GM23338 (cell line): Measurements from ENCODE around the gene CD59. TPM values are rescaled to one million over a fixed set of nuclear protein-coding genes. Genes with fewer than 3 reads are reported as not detected.

Source experiments
- ATAC-seq: fragments of 200-7000 bp; cut with Tn5 transposase; 3 replicates; pipeline ENCODE4 v1.9.1; 2020
- DNase-seq: peaks from one replicate; pipeline ENCODE4 v3.0.0-alpha.2; 2015; ENCODE audit warnings: low spot score
- H2AFZ ChIP-seq: fragments of 200-600 bp; sonication (generic); 2 replicates; pipeline ENCODE4 v1.8.0; 2016; ENCODE audit warnings: antibody characterized with exemption, mild to moderate bottlenecking, moderate library complexity
- H3F3A ChIP-seq: fragments of 200-600 bp; sonication (generic); replicated peaks from 2 replicates; pipeline ENCODE4 v1.8.0; 2017; ENCODE audit warnings: antibody characterized with exemption, mixed run types, low read depth
- H3K27ac ChIP-seq: fragments of 200-600 bp; sonication (generic); 2 replicates; pipeline ENCODE4 v1.6.1; 2016; ENCODE audit warnings: low read depth
- H3K27me3 ChIP-seq: fragments of 200-600 bp; sonication (generic); 2 replicates; pipeline ENCODE4 v1.8.0; 2016; ENCODE audit warnings: mild to moderate bottlenecking, mixed run types, moderate library complexity; ENCODE audit not compliant: insufficient read depth
- H3K36me3 ChIP-seq: fragments of 200-600 bp; sonication (generic); 2 replicates; pipeline ENCODE4 v1.8.0; 2016; ENCODE audit warnings: mild to moderate bottlenecking; ENCODE audit not compliant: insufficient read depth
- H3K4me1 ChIP-seq: fragments of 200-600 bp; sonication (generic); 2 replicates; pipeline ENCODE4 v1.8.0; 2016; ENCODE audit warnings: mild to moderate bottlenecking, moderate library complexity; ENCODE audit not compliant: insufficient read depth
- H3K4me2 ChIP-seq: fragments of 200-600 bp; sonication (generic); 2 replicates; pipeline ENCODE4 v1.7.1; 2017; ENCODE audit warnings: mixed run types
- H3K4me3 ChIP-seq: fragments of 200-600 bp; sonication (generic); 2 replicates; pipeline ENCODE4 v1.6.1; 2016; ENCODE audit warnings: mixed run types
- H3K79me2 ChIP-seq: fragments of 200-600 bp; sonication (generic); replicated peaks from 2 replicates; pipeline ENCODE4 v1.8.0; 2017; ENCODE audit warnings: mild to moderate bottlenecking; ENCODE audit not compliant: insufficient read depth
- H3K9me2 ChIP-seq: fragments of 200-600 bp; sonication (generic); 2 replicates; pipeline ENCODE4 v1.8.0; 2017; ENCODE audit not compliant: insufficient read depth
- H4K20me1 ChIP-seq: fragments of 200-600 bp; sonication (generic); replicated peaks from 2 replicates; pipeline ENCODE4 v1.8.0; 2017; ENCODE audit warnings: mild to moderate bottlenecking; ENCODE audit not compliant: insufficient read depth
- H3K27ac Mint-ChIP-seq: 2 replicates; pipeline ENCODE4 v1.8.0; 2020; ENCODE audit warnings: inconsistent platforms, mild to moderate bottlenecking, moderate library complexity, mixed read lengths
- H3K27me3 Mint-ChIP-seq: 3 replicates; pipeline ENCODE4 v1.8.0; 2022; ENCODE audit warnings: low read depth, mild to moderate bottlenecking, moderate library complexity, mixed read lengths, inconsistent platforms; ENCODE audit not compliant: insufficient read depth, poor library complexity
- H3K36me3 Mint-ChIP-seq: 3 replicates; pipeline ENCODE4 v1.8.0; 2021; ENCODE audit warnings: low read depth, mild to moderate bottlenecking, inconsistent platforms, moderate library complexity, mixed read lengths
- H3K4me1 Mint-ChIP-seq: 3 replicates; pipeline ENCODE4 v1.8.0; 2020; ENCODE audit warnings: mild to moderate bottlenecking, inconsistent platforms, mixed read lengths
- H3K4me3 Mint-ChIP-seq: 3 replicates; pipeline ENCODE4 v1.8.0; 2021; ENCODE audit warnings: moderate library complexity, mild to moderate bottlenecking, inconsistent platforms, mixed read lengths
- H3K9me3 Mint-ChIP-seq: 3 replicates; pipeline ENCODE4 v1.8.0; 2020; ENCODE audit warnings: moderate library complexity, mild to moderate bottlenecking, inconsistent platforms, mixed read lengths
- CREB1 ChIP-seq: fragments of 250-450 bp; sonication (Bioruptor Pico); IDR thresholded peaks from 2 replicates; pipeline ENCODE4 v1.5.0; 2020; ENCODE audit warnings: low read depth, mild to moderate bottlenecking, moderate library complexity
- EZH2 ChIP-seq: fragments of 200-600 bp; sonication (generic); IDR thresholded peaks from one replicate; pipeline ENCODE4 v1.8.0; 2017; ENCODE audit warnings: antibody characterized with exemption, mild to moderate bottlenecking, low read depth; ENCODE audit not compliant: unreplicated experiment
- EZH2phosphoT487 ChIP-seq: fragments of 200-600 bp; sonication (generic); IDR thresholded peaks from one replicate; pipeline ENCODE4 v1.8.1; 2018; ENCODE audit warnings: antibody characterized with exemption; ENCODE audit not compliant: unreplicated experiment
- JUNB ChIP-seq: IDR thresholded peaks from one replicate; pipeline ENCODE4 v1.6.1; 2016; ENCODE audit warnings: antibody characterized with exemption; ENCODE audit not compliant: unreplicated experiment
- NANOG ChIP-seq: IDR thresholded peaks from 2 replicates; pipeline ENCODE4 v1.6.1; 2016; ENCODE audit warnings: antibody characterized with exemption, borderline replicate concordance
- POLR2AphosphoS5 ChIP-seq: IDR thresholded peaks from 2 replicates; pipeline ENCODE4 v1.6.1; 2016; ENCODE audit warnings: antibody characterized with exemption, low read depth
- STAT1 ChIP-seq: IDR thresholded peaks from one replicate; pipeline ENCODE4 v1.6.1; 2016; ENCODE audit warnings: antibody characterized with exemption; ENCODE audit not compliant: unreplicated experiment
- ZNF114 ChIP-seq: fragments of 250-450 bp; sonication (Bioruptor Pico); IDR thresholded peaks from 2 replicates; pipeline ENCODE4 v1.5.0; 2020; ENCODE audit warnings: mild to moderate bottlenecking, moderate library complexity
- ZNF331 ChIP-seq: fragments of 250-450 bp; sonication (Bioruptor Pico); IDR thresholded peaks from 2 replicates; pipeline ENCODE4 v1.5.0; 2020; ENCODE audit warnings: low read depth, mild to moderate bottlenecking, moderate library complexity
- polyA plus RNA-seq: library from polyadenylated mRNA; unstranded; fragments of >200 nt; fragmentation: Nextera tagmentation; extraction: Ambion mirVana; gene quantifications from 2 replicates; pipeline ENCODE4 v1.2.1, GENCODE V29; 2016
- total RNA-seq: library from RNA; depleted of rRNA; stranded (reverse); fragments of >200 nt; shearing (Covaris generic); gene quantifications from 2 replicates; pipeline ENCODE4 v1.2.3, GENCODE V29; 2014
- TF ChIP-seq, protein P1 (sequence below): fragments of 250-450 bp; sonication (Bioruptor Pico); IDR thresholded peaks from 2 replicates; pipeline ENCODE4 v1.5.0; 2020; ENCODE audit warnings: mild to moderate bottlenecking, moderate library complexity
- TF ChIP-seq, protein P2 (sequence below): IDR thresholded peaks from 2 replicates; pipeline ENCODE4 v1.6.1; 2016; ENCODE audit warnings: antibody characterized with exemption
- TF ChIP-seq, protein P3 (sequence below), 2 experiments: fragments of 200-600 bp in 1 of 2; sonication (generic) in 1 of 2; conservative IDR thresholded peaks; 2 replicates each; pipeline versions ENCODE4 v1.5.1 to v1.6.1; 2016 to 2017; ENCODE audit warnings: antibody characterized with exemption in 2 of 2, low read depth in 2 of 2, mild to moderate bottlenecking in 2 of 2, moderate library complexity in 1 of 2

The CD59 gene
- total and polyA plus RNA-seq, 2 experiments from 2014 or later = 41.5 to 86.6 TPM

- peaks cover 29% of the 10 kb centered on the region for H3K4me1 ChIP-seq
- ATAC-seq = no peak
- H3K36me3 ChIP-seq = no peaks in the 10 kb centered on the region
- no peaks in the 10 kb centered on the region for H4K20me1 ChIP-seq
- no peaks in the 10 kb centered on the region for H3K27me3 ChIP-seq
- no peak for DNase-seq
- H3K27ac ChIP-seq = no peak overlapping the region
- H3K4me2 ChIP-seq = no peak overlapping the region
- no peak overlapping the region for H2AFZ ChIP-seq
- Mint-ChIP-seq H3K36me3 (no peaks in the 10 kb centered on the region), H3K4me3 (no peak overlapping the region), H3K27me3 (peaks cover 2% of the 10 kb centered on the region), H3K27ac (no peak overlapping the region), H3K9me3 (no peaks in the 10 kb centered on the region), H3K4me1 (peaks cover 25% of the 10 kb centered on the region)
- H3K9me2 ChIP-seq = no peaks in the 10 kb centered on the region
- TF ChIP-seq JUNB (no peak), ZNF331 (no peak), STAT1 (no peak), EZH2phosphoT487 (no peak), ZNF114 (CRISPR knock-in tag) (no peak), NANOG (no peak), POLR2AphosphoS5 (no peak), CREB1 (CRISPR knock-in tag) (no peak), EZH2 (no peak)
- TF ChIP-seq, protein P1, sequence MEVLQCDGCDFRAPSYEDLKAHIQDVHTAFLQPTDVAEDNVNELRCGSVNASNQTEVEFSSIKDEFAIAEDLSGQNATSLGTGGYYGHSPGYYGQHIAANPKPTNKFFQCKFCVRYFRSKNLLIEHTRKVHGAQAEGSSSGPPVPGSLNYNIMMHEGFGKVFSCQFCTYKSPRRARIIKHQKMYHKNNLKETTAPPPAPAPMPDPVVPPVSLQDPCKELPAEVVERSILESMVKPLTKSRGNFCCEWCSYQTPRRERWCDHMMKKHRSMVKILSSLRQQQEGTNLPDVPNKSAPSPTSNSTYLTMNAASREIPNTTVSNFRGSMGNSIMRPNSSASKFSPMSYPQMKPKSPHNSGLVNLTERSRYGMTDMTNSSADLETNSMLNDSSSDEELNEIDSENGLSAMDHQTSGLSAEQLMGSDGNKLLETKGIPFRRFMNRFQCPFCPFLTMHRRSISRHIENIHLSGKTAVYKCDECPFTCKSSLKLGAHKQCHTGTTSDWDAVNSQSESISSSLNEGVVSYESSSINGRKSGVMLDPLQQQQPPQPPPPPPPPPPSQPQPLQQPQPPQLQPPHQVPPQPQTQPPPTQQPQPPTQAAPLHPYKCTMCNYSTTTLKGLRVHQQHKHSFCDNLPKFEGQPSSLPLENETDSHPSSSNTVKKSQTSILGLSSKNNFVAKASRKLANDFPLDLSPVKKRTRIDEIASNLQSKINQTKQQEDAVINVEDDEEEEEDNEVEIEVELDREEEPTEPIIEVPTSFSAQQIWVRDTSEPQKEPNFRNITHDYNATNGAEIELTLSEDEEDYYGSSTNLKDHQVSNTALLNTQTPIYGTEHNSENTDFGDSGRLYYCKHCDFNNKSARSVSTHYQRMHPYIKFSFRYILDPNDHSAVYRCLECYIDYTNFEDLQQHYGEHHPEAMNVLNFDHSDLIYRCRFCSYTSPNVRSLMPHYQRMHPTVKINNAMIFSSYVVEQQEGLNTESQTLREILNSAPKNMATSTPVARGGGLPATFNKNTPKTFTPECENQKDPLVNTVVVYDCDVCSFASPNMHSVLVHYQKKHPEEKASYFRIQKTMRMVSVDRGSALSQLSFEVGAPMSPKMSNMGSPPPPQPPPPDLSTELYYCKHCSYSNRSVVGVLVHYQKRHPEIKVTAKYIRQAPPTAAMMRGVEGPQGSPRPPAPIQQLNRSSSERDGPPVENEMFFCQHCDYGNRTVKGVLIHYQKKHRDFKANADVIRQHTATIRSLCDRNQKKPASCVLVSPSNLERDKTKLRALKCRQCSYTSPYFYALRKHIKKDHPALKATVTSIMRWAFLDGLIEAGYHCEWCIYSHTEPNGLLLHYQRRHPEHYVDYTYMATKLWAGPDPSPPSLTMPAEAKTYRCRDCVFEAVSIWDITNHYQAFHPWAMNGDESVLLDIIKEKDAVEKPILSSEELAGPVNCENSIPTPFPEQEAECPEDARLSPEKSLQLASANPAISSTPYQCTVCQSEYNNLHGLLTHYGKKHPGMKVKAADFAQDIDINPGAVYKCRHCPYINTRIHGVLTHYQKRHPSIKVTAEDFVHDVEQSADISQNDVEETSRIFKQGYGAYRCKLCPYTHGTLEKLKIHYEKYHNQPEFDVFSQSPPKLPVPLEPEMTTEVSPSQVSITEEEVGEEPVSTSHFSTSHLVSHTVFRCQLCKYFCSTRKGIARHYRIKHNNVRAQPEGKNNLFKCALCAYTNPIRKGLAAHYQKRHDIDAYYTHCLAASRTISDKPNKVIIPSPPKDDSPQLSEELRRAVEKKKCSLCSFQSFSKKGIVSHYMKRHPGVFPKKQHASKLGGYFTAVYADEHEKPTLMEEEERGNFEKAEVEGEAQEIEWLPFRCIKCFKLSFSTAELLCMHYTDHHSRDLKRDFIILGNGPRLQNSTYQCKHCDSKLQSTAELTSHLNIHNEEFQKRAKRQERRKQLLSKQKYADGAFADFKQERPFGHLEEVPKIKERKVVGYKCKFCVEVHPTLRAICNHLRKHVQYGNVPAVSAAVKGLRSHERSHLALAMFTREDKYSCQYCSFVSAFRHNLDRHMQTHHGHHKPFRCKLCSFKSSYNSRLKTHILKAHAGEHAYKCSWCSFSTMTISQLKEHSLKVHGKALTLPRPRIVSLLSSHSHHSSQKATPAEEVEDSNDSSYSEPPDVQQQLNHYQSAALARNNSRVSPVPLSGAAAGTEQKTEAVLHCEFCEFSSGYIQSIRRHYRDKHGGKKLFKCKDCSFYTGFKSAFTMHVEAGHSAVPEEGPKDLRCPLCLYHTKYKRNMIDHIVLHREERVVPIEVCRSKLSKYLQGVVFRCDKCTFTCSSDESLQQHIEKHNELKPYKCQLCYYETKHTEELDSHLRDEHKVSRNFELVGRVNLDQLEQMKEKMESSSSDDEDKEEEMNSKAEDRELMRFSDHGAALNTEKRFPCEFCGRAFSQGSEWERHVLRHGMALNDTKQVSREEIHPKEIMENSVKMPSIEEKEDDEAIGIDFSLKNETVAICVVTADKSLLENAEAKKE (CRISPR knock-in tag) = no peak
- TF ChIP-seq, protein P2, sequence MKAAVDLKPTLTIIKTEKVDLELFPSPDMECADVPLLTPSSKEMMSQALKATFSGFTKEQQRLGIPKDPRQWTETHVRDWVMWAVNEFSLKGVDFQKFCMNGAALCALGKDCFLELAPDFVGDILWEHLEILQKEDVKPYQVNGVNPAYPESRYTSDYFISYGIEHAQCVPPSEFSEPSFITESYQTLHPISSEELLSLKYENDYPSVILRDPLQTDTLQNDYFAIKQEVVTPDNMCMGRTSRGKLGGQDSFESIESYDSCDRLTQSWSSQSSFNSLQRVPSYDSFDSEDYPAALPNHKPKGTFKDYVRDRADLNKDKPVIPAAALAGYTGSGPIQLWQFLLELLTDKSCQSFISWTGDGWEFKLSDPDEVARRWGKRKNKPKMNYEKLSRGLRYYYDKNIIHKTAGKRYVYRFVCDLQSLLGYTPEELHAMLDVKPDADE = no peak
- TF ChIP-seq, protein P3, sequence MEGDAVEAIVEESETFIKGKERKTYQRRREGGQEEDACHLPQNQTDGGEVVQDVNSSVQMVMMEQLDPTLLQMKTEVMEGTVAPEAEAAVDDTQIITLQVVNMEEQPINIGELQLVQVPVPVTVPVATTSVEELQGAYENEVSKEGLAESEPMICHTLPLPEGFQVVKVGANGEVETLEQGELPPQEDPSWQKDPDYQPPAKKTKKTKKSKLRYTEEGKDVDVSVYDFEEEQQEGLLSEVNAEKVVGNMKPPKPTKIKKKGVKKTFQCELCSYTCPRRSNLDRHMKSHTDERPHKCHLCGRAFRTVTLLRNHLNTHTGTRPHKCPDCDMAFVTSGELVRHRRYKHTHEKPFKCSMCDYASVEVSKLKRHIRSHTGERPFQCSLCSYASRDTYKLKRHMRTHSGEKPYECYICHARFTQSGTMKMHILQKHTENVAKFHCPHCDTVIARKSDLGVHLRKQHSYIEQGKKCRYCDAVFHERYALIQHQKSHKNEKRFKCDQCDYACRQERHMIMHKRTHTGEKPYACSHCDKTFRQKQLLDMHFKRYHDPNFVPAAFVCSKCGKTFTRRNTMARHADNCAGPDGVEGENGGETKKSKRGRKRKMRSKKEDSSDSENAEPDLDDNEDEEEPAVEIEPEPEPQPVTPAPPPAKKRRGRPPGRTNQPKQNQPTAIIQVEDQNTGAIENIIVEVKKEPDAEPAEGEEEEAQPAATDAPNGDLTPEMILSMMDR (conservative IDR thresholded peaks at IDR 0.05; ENCODE audit: low read depth in 2 of 2) = no peak
- H3K4me3 ChIP-seq = no peak overlapping the region
- H3F3A ChIP-seq = no peaks in the 10 kb centered on the region
- no peaks in the 10 kb centered on the region for H3K79me2 ChIP-seq
Measured at GRCh38 chr11:33689501-33689900, 46.7 kb downstream of the CD59 start.
